ENCODE data around the gene PBX4.

DNA sequence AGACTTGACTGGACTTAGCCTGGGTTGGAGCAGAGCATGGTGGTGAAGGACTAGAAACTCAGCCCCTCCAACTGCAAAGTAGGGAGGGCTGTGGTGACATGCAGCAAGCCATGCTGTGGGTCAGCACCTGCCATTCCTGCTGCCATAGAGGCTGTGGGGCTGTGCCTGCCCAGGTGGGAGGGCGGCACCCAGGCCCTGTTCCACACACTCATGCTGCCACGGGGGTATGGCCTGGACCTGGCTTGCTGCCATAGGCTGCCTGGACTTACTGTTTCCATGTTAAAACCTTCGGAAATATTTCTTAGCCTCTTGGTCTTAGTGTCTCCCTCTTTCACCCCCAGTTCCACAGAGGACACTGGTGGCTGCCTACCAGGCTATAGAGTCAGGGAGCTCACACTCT, 51.1 kb downstream of the PBX4 start:
- TF ChIP-seq, protein P1, sequence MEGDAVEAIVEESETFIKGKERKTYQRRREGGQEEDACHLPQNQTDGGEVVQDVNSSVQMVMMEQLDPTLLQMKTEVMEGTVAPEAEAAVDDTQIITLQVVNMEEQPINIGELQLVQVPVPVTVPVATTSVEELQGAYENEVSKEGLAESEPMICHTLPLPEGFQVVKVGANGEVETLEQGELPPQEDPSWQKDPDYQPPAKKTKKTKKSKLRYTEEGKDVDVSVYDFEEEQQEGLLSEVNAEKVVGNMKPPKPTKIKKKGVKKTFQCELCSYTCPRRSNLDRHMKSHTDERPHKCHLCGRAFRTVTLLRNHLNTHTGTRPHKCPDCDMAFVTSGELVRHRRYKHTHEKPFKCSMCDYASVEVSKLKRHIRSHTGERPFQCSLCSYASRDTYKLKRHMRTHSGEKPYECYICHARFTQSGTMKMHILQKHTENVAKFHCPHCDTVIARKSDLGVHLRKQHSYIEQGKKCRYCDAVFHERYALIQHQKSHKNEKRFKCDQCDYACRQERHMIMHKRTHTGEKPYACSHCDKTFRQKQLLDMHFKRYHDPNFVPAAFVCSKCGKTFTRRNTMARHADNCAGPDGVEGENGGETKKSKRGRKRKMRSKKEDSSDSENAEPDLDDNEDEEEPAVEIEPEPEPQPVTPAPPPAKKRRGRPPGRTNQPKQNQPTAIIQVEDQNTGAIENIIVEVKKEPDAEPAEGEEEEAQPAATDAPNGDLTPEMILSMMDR (IDR thresholded peaks at IDR 0.05; ENCODE audit: insufficient read depth, low read length) = no peak
- TF ChIP-seq GABPA (IDR thresholded peaks at IDR 0.05; ENCODE audit: low read depth) = no peak
